ENCODE results near the gene EIF4A3. TPM values are rescaled to one million over a fixed set of nuclear protein-coding genes. Genes with fewer than 3 reads are reported as not detected.
A peak's percentile ranks its signal among the peaks of the same experiment; 100 is the strongest.
"Not testable (repeated sequence)": the region's sequence is repeated elsewhere in the genome, so short reads cannot be mapped to it uniquely, and the experiment has no call there.

Gene EIF4A3
- total RNA-seq, 4 donors from 2014 or later = 69.0 to 112 (median 94.7) TPM

GRCh38 chr17:80158846-80159245 is 11.9 kb upstream of the EIF4A3 start:
- Histone ChIP-seq H3K4me3 (no peak overlapping the region), H3K9me3 (peaks cover 0 to 11% (median 11%) of the 10 kb centered on the region in 3 donors)
- WGBS, 2 donors = 58 to 63% methylated on average over 2 of the region's 2 CpGs

DNA sequence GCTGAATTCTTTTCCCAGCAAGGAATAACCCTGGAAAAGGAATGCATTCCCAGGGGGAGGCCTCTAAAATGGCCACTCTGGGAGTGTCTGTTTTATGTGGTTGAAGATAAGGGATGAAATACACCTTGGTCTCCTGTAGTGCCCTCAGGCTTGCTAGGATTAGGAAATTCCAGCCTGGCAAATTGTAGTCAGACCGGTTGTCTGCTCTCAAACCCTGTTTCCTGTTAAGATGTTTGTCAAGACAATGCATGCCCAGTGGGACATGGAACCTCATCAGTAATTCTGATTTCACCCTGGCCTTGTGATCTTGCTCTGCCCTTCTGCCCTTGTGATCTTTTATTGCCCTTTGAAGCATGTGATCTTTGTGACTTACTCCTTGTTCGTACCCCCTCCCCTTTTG is 8.7 kb upstream of the EIF4A3 start:
- H3K27me3 ChIP-seq; H3K36me3 ChIP-seq; DNase-seq; H3K4me3 ChIP-seq; H3K27ac ChIP-seq; intact Hi-C loops (cut with DNase I): not testable (repeated sequence)
- Histone ChIP-seq H3K9me3 (peaks cover 0 to 11% (median 11%) of the 10 kb centered on the region in 3 donors), H3K4me1 (peaks cover 0 to 11% (median 2%) of the 10 kb centered on the region in 3 donors)
- WGBS, 2 donors = 19 to 43% methylated on average over 2 of the region's 2 CpGs

More at GRCh38 chr17:80158846-80159245, 11.9 kb upstream of the EIF4A3 start:
- DNase-seq = no peak
- Histone ChIP-seq H3K27ac (no peak overlapping the region), H3K4me1 (no peaks in the 10 kb centered on the region), H3K36me3 (no peaks in the 10 kb centered on the region), H3K27me3 (no peaks in the 10 kb centered on the region)
- no peak for TF ChIP-seq CTCF (IDR thresholded peaks at IDR 0.05)
- no peak for TF ChIP-seq POLR2A (IDR thresholded peaks at IDR 0.05)
- intact Hi-C loops (cut with DNase I) = no loop called here

DNA sequence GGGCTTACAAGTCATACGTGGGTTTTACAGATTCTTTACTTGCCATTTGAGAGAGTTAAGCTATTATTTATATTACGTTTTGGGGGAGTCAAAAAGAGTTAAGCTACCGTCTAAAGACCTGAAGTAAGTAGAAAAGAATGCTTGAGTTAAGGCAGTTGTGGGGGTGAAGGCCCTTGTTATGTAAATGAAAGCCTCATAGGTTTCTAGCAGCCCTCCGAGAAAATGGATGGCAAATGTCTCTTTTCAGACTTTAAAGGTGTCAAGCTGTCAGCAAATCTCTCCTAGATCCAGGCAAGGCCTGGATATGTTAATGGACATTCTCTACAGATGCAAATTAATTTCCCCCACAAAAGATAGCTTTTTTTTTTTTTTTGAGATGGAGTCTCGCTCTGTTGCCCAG is 7.2 kb upstream of the EIF4A3 start:
- intact Hi-C loops (cut with DNase I) = no loop called here
- no peak overlapping the region for H3K4me3 ChIP-seq
- peaks cover 0 to 11% (median 11%) of the 10 kb centered on the region in 3 donors for H3K9me3 ChIP-seq
- 82 to 91% methylated on average over 4 of the region's 5 CpGs for WGBS, 2 donors
- H3K27ac ChIP-seq = no peak overlapping the region
- no peaks in the 10 kb centered on the region for H3K27me3 ChIP-seq
- DNase-seq = no peak
- TF ChIP-seq POLR2A (IDR thresholded peaks at IDR 0.05) (no peak), CTCF (IDR thresholded peaks at IDR 0.05) (no peak)
- H3K36me3 ChIP-seq = no peaks in the 10 kb centered on the region
- H3K4me1 ChIP-seq = peaks cover 0 to 21% (median 2%) of the 10 kb centered on the region in 3 donors

DNA sequence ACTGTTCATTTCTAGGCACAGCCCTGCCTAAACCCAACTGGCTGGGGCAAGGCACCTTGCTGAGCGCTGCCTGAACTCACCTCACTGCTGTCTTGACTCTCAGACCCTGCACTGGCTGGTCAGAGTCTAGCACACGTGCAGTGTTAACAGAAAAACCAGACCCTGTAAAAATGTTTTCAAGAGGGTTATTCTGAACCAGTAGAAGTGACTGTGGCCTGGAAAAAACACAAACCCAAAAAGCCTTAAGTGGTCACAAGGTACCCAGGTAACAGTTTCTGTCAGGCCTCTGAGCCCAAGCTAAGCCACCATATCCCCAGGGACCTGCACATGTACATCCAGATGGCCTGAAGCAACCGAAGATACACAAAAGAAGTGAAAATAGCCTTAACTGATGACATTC is 6.1 kb upstream of the EIF4A3 start:
- Histone ChIP-seq H3K36me3 (no peaks in the 10 kb centered on the region), H3K27ac (no peak overlapping the region), H3K4me1 (peaks cover 0 to 32% (median 11%) of the 10 kb centered on the region in 3 donors), H3K27me3 (no peaks in the 10 kb centered on the region), H3K9me3 (peaks cover 0 to 11% (median 11%) of the 10 kb centered on the region in 3 donors), H3K4me3 (no peak overlapping the region)
- TF ChIP-seq POLR2A (IDR thresholded peaks at IDR 0.05) (no peak), CTCF (IDR thresholded peaks at IDR 0.05) (no peak)
- DNase-seq = no peak
- intact Hi-C loops (cut with DNase I) = no loop called here
- WGBS, 2 donors = 85 to 93% methylated on average over 2 to 3 of the region's 3 CpGs

DNA sequence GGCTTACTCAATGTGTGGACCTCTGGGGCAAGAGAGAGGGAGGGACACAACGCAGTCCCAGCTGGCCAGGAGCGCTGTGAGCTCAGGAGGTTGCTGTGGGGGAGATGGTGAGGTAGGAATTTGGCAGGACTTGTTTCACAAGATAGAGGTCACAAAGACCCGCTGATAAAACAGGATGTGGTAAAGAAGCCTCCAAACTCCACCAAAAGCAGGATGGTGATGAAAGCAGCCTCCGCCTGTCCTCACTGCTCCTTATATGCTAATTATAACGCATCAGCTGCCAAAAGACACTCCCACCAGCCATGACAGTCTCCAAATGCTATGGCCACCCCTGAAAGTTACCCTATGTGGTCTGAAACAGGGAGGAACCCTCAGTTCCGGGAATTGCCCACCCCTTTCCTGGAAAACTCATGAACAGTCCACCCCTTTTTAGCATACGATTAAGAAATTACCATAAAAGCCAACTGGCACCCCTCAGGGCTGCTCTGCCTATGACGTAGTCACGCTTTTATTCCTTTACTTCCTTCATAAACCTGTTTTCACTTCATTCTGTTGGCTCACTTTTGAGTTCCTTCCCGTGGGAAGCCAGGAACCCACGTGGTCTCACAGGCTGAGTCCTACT is 5.3 kb upstream of the EIF4A3 start:
- no peak for DNase-seq
- Histone ChIP-seq H3K4me1 (peaks cover 0 to 35% (median 12%) of the 10 kb centered on the region in 3 donors), H3K36me3 (no peaks in the 10 kb centered on the region), H3K27ac (peak overlapping the region in 3 of 4 donors; percentile 4 to 33 (median 16)), H3K4me3 (no peak overlapping the region), H3K27me3 (no peaks in the 10 kb centered on the region), H3K9me3 (peaks cover 0 to 11% (median 11%) of the 10 kb centered on the region in 3 donors)
- WGBS, 2 donors = 47 to 77% methylated on average over 10 of the region's 11 CpGs
- intact Hi-C loops (cut with DNase I) = no loop called here
- TF ChIP-seq CTCF (IDR thresholded peaks at IDR 0.05) (no peak), POLR2A (IDR thresholded peaks at IDR 0.05) (no peak)

Data from esophagus squamous epithelium (tissue), 5 donors.